Measurements from ENCODE around the gene OR2D2. TPM values are rescaled to one million over a fixed set of nuclear protein-coding genes. Genes with fewer than 3 reads are reported as not detected.
A peak's percentile ranks its signal among the peaks of the same experiment; 100 is the strongest.
"Not testable (repeated sequence)": the region's sequence is repeated elsewhere in the genome, so short reads cannot be mapped to it uniquely, and the experiment has no call there.

OR2D2 gene
- polyA plus RNA-seq, 1 donor (not counting 4 experiments of a cell fraction or from before 2014, with no cell fraction given): 0.14 TPM

DNA sequence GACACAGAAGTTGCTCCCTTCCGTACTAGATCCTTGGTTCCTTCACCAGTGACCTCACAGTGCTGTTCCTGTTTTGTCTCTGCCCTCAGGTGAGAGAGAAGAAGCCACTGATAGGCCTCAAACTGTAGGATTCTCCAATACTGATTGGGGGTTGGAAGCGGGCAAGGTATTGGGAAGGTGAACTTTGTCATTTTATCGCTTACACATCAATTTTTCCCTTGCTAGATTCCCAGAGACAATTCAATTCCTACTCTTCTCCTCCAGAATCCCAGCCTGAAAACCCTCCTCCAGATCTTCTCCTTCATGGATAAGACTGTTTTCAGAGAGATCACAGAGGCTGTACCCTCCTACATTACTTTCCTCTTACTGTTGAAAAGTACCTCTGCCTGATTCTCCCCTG lies 19.1 kb upstream of the OR2D2 start:
- dilution Hi-C loops (cut with MboI; ENCODE audit: extremely low pct_ligation_motif_present, low sequenced_read_pairs): no loop called here
- no peak for FAIRE-seq
- TF ChIP-seq, protein P1, sequence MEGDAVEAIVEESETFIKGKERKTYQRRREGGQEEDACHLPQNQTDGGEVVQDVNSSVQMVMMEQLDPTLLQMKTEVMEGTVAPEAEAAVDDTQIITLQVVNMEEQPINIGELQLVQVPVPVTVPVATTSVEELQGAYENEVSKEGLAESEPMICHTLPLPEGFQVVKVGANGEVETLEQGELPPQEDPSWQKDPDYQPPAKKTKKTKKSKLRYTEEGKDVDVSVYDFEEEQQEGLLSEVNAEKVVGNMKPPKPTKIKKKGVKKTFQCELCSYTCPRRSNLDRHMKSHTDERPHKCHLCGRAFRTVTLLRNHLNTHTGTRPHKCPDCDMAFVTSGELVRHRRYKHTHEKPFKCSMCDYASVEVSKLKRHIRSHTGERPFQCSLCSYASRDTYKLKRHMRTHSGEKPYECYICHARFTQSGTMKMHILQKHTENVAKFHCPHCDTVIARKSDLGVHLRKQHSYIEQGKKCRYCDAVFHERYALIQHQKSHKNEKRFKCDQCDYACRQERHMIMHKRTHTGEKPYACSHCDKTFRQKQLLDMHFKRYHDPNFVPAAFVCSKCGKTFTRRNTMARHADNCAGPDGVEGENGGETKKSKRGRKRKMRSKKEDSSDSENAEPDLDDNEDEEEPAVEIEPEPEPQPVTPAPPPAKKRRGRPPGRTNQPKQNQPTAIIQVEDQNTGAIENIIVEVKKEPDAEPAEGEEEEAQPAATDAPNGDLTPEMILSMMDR (optimal IDR thresholded peaks at IDR 0.05 in 1 of 3, IDR thresholded peaks at IDR 0.05 in 1 of 3, conservative IDR thresholded peaks at IDR 0.05 in 1 of 3; ENCODE audit: extremely low read depth in 1 of 3, insufficient read depth in 2 of 3, low read length in 3 of 3): no peak
- no peak for TF ChIP-seq EZH2 (IDR thresholded peaks at IDR 0.05; ENCODE audit: low read length)

DNA sequence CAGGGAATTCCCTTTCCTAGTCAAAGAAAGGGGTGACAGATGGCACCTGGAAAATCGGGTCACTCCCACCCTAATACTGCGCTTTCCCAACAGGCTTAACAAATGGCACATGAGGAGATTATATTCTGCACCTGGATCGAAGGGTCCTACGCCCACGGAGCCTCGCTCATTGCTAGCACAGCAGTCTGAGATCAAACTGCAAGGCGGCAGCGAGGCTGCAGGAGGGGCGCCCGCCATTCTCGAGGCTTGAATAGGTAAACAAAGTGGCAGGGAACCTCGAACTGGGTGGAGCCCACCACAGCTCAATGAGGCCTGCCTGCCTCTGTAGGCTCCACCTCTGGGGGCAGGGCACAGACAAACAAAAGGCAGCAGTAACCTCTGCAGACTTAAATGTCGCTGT lies 12.5 kb upstream of the OR2D2 start:
- H3K36me3 ChIP-seq (ENCODE audit: control insufficient read depth in 2 of 2, extremely low read depth in 1 of 2, insufficient read depth in 2 of 2, low read length in 2 of 2); DNase-seq (ENCODE audit: low read depth, low spot score); H3K9me1 ChIP-seq (ENCODE audit: control insufficient read depth, extremely low read depth, insufficient read depth, low read length); H3K9me3 ChIP-seq (ENCODE audit: control insufficient read depth, low read depth, low read length); H3K4me1 ChIP-seq (ENCODE audit: control insufficient read depth, extremely low read depth, insufficient read depth, low read length); H4K20me1 ChIP-seq (ENCODE audit: control insufficient read depth, extremely low read depth, insufficient read depth, low read length); H3K4me3 ChIP-seq (ENCODE audit: control insufficient read depth in 2 of 3, extremely low read depth in 1 of 3, insufficient read depth in 2 of 3, low read depth in 1 of 3, low read length in 3 of 3); H3K27ac ChIP-seq (ENCODE audit: control insufficient read depth, insufficient read depth, low read length); FAIRE-seq; H3K27me3 ChIP-seq (ENCODE audit: control insufficient read depth, extremely low read depth, insufficient read depth, low read length); H3K9ac ChIP-seq (ENCODE audit: control insufficient read depth, extremely low read depth, insufficient read depth, low read length); H2AFZ ChIP-seq (ENCODE audit: control insufficient read depth, low read length); H3K4me2 ChIP-seq (ENCODE audit: control insufficient read depth, extremely low read depth, insufficient read depth, low read depth, low read length); H3K79me2 ChIP-seq (ENCODE audit: control insufficient read depth, insufficient read depth, low read length); dilution Hi-C loops (cut with MboI; ENCODE audit: extremely low pct_ligation_motif_present, low sequenced_read_pairs): not testable (repeated sequence)

More for the DNA sequence above, 19.1 kb upstream of the OR2D2 start:
- Histone ChIP-seq H3K4me3 (ENCODE audit: control insufficient read depth in 2 of 3, extremely low read depth in 1 of 3, insufficient read depth in 2 of 3, low read depth in 1 of 3, low read length in 3 of 3) (no peak overlapping the region), H4K20me1 (ENCODE audit: control insufficient read depth, extremely low read depth, insufficient read depth, low read length) (no peaks in the 10 kb centered on the region), H3K27me3 (ENCODE audit: control insufficient read depth, extremely low read depth, insufficient read depth, low read length) (no peaks in the 10 kb centered on the region), H3K27ac (ENCODE audit: control insufficient read depth, insufficient read depth, low read length) (no peak overlapping the region), H2AFZ (ENCODE audit: control insufficient read depth, low read length) (no peak overlapping the region), H3K9me3 (ENCODE audit: control insufficient read depth, low read depth, low read length) (no peaks in the 10 kb centered on the region), H3K4me2 (ENCODE audit: control insufficient read depth, extremely low read depth, insufficient read depth, low read depth, low read length) (no peak overlapping the region), H3K36me3 (ENCODE audit: control insufficient read depth in 2 of 2, extremely low read depth in 1 of 2, insufficient read depth in 2 of 2, low read length in 2 of 2) (no peaks in the 10 kb centered on the region), H3K9me1 (ENCODE audit: control insufficient read depth, extremely low read depth, insufficient read depth, low read length) (no peaks in the 10 kb centered on the region), H3K9ac (ENCODE audit: control insufficient read depth, extremely low read depth, insufficient read depth, low read length) (no peak overlapping the region), H3K79me2 (ENCODE audit: control insufficient read depth, insufficient read depth, low read length) (no peaks in the 10 kb centered on the region), H3K4me1 (ENCODE audit: control insufficient read depth, extremely low read depth, insufficient read depth, low read length) (no peaks in the 10 kb centered on the region)
- DNase-seq (ENCODE audit: low read depth, low spot score): no peak

GRCh38 chr11:6900327-6900999 lies 8.2 kb upstream of the OR2D2 start:
- Histone ChIP-seq H3K4me1 (ENCODE audit: control insufficient read depth, extremely low read depth, insufficient read depth, low read length) (no peaks in the 10 kb centered on the region), H3K27me3 (ENCODE audit: control insufficient read depth, extremely low read depth, insufficient read depth, low read length) (no peaks in the 10 kb centered on the region), H3K9me1 (ENCODE audit: control insufficient read depth, extremely low read depth, insufficient read depth, low read length) (no peaks in the 10 kb centered on the region), H3K9me3 (ENCODE audit: control insufficient read depth, low read depth, low read length) (no peaks in the 10 kb centered on the region), H3K79me2 (ENCODE audit: control insufficient read depth, insufficient read depth, low read length) (no peaks in the 10 kb centered on the region), H3K36me3 (ENCODE audit: control insufficient read depth in 2 of 2, extremely low read depth in 1 of 2, insufficient read depth in 2 of 2, low read length in 2 of 2) (no peaks in the 10 kb centered on the region), H4K20me1 (ENCODE audit: control insufficient read depth, extremely low read depth, insufficient read depth, low read length) (no peaks in the 10 kb centered on the region), H3K4me3 (ENCODE audit: control insufficient read depth in 2 of 3, extremely low read depth in 1 of 3, insufficient read depth in 2 of 3, low read depth in 1 of 3, low read length in 3 of 3) (no peak overlapping the region), H2AFZ (ENCODE audit: control insufficient read depth, low read length) (no peak overlapping the region), H3K9ac (ENCODE audit: control insufficient read depth, extremely low read depth, insufficient read depth, low read length) (no peak overlapping the region), H3K4me2 (ENCODE audit: control insufficient read depth, extremely low read depth, insufficient read depth, low read depth, low read length) (no peak overlapping the region), H3K27ac (ENCODE audit: control insufficient read depth, insufficient read depth, low read length) (no peak overlapping the region)
- dilution Hi-C loops (cut with MboI; ENCODE audit: extremely low pct_ligation_motif_present, low sequenced_read_pairs): no loop called here
- FAIRE-seq (no peak), DNase-seq (ENCODE audit: low read depth, low spot score) (peak; percentile 4)
- TF ChIP-seq, protein P1 (optimal IDR thresholded peaks at IDR 0.05 in 1 of 3, IDR thresholded peaks at IDR 0.05 in 1 of 3, conservative IDR thresholded peaks at IDR 0.05 in 1 of 3; ENCODE audit: extremely low read depth in 1 of 3, insufficient read depth in 2 of 3, low read length in 3 of 3): no peak
- TF ChIP-seq EZH2 (IDR thresholded peaks at IDR 0.05; ENCODE audit: low read length): no peak

Data from keratinocyte (primary cell).